Vagina (tissue), 2 donors: ENCODE data around the gene KCNE2.

Source experiments
- CTCF ChIP-seq, 3 experiments: fragments of 450-650 bp in 2 of 3; fragments of 200-600 bp in 1 of 3; sonication (generic) in 1 of 3; IDR thresholded peaks; one replicate each; pipeline ENCODE4 v1.5.1; 2017 to 2019; ENCODE audit warnings: antibody characterized with exemption in 3 of 3, mild to moderate bottlenecking in 2 of 3, moderate library complexity in 2 of 3
- POLR2A ChIP-seq, 2 donors: fragments of 450-650 bp; IDR thresholded peaks; one replicate each; pipeline ENCODE4 v1.6.1; 2017; ENCODE audit warnings: antibody characterized with exemption in 2 of 2, mild to moderate bottlenecking in 2 of 2, moderate library complexity in 2 of 2
- POLR2AphosphoS5 ChIP-seq, 2 donors: sonication (generic); formaldehyde crosslinking; IDR thresholded peaks; one replicate each; pipeline ENCODE4 v1.9.0; 2017; ENCODE audit warnings: antibody characterized with exemption in 2 of 2, mild to moderate bottlenecking in 2 of 2, low read depth in 1 of 2; ENCODE audit not compliant: insufficient read depth in 1 of 2

GRCh38 chr21:34343347-34343746, 20.5 kb upstream of the KCNE2 start:
- no peak for TF ChIP-seq CTCF (IDR thresholded peaks at IDR 0.05)
- TF ChIP-seq POLR2A (IDR thresholded peaks at IDR 0.05), result no peak
- no peak for TF ChIP-seq POLR2AphosphoS5 (IDR thresholded peaks at IDR 0.05; ENCODE audit: insufficient read depth in 1 of 2, low read depth in 1 of 2)
